SK-N-DZ (cell line): ENCODE results near the gene STX19.
"Not testable (repeated sequence)": the region's sequence is repeated elsewhere in the genome, so short reads cannot be mapped to it uniquely, and the experiment has no call there.

Experiments
- DNase-seq: peaks from one replicate; pipeline ENCODE4 v3.0.0-alpha.2; 2015; ENCODE audit warnings: low spot score
- small RNA-seq, 2 experiments: library from RNA; depleted of rRNA; stranded (forward); fragments of <200 nt; gene quantifications; one replicate each; pipeline ENCODE3, GENCODE V24; 2014

The STX19 gene

GRCh38 chr3:93979850-93980676, 48.3 kb downstream of the STX19 start, which contains the start of gene ARL13B:
Gene ARL13B, plus strand, starts transcription at chr3:93980155. Its CDS starts 269 bp downstream, at chr3:93980424.
- peak; percentile 99 for DNase-seq

GRCh38 chr3:93973131-93974126, 55.0 kb downstream of the STX19 start, which contains the start of gene PROS1:
Gene PROS1, minus strand, starts transcription at chr3:93973896. Its CDS starts 147 bp downstream, at chr3:93973749.
- DNase-seq = peak; percentile 83

GRCh38 chr3:93969997-93970396, 58.4 kb downstream of the STX19 start:
- DNase-seq = no peak

GRCh38 chr3:93969443-93969842, 59.0 kb downstream of the STX19 start:
- DNase-seq = no peak

GRCh38 chr3:93965106-93965505, 63.3 kb downstream of the STX19 start:
- not testable (repeated sequence) for DNase-seq

Small RNAs within 50 kb of the gene (small RNA-seq; reads per million reads assigned to genes)
- 0 reads per million in 2 experiments for gene RF00019
- gene RNU6-511P = 0 to 0.04 reads per million in 2 experiments
